K562 (cell line): Measurements from ENCODE around the gene RETN. TPM values are rescaled to one million over a fixed set of nuclear protein-coding genes. Genes with fewer than 3 reads are reported as not detected.

Source experiments
- BCOR ChIP-seq: fragments of 450-650 bp; IDR thresholded peaks from 2 replicates; pipeline ENCODE4 v1.6.1; 2016
- CGGBP1 ChIP-seq: fragments of 250-450 bp; sonication (Bioruptor Pico); IDR thresholded peaks from 2 replicates; pipeline ENCODE4 v1.9.0; 2021; ENCODE audit warnings: mild to moderate bottlenecking
- DMBX1 ChIP-seq: fragments of 250-450 bp; sonication (Bioruptor Pico); IDR thresholded peaks from 2 replicates; pipeline ENCODE4 v1.8.0; 2022; ENCODE audit warnings: inconsistent platforms, mild to moderate bottlenecking, moderate library complexity, borderline replicate concordance
- HMGXB4 ChIP-seq: sonication (generic); formaldehyde crosslinking; IDR thresholded peaks from 2 replicates; pipeline ENCODE4 v1.8.1; 2023; ENCODE audit warnings: mild to moderate bottlenecking, missing genetic modification reagents
- PKNOX1 ChIP-seq: fragments of 450-650 bp; IDR thresholded peaks from 2 replicates; pipeline ENCODE4 v1.6.1; 2016
- POLR2B ChIP-seq: fragments of 450-650 bp; IDR thresholded peaks from 2 replicates; pipeline ENCODE4 v1.6.1; 2018; ENCODE audit warnings: low read depth; ENCODE audit not compliant: partially characterized antibody
- SRSF3 ChIP-seq: fragments of 200-400 bp; formaldehyde crosslinking; IDR thresholded peaks from 2 replicates; pipeline ENCODE4 v1.6.1; 2016; ENCODE audit warnings: mild to moderate bottlenecking, low read length, moderate library complexity; ENCODE audit not compliant: insufficient read depth
- SRSF9 ChIP-seq: fragments of 200-400 bp; formaldehyde crosslinking; IDR thresholded peaks from 2 replicates; pipeline ENCODE4 v1.6.1; 2017; ENCODE audit warnings: low read depth, low read length, borderline replicate concordance
- TRIM28 ChIP-seq: fragments of 450-650 bp; IDR thresholded peaks from 2 replicates; pipeline ENCODE4 v1.6.1; 2017
- TSHZ1 ChIP-seq: fragments of 250-450 bp; sonication (Bioruptor Pico); IDR thresholded peaks from 2 replicates; pipeline ENCODE4 v1.4.0; 2020; ENCODE audit warnings: mild to moderate bottlenecking, moderate library complexity
- U2AF1 ChIP-seq: fragments of 200-400 bp; formaldehyde crosslinking; optimal IDR thresholded peaks from 2 replicates; pipeline ENCODE3; 2017; ENCODE audit warnings: mild to moderate bottlenecking, low read depth, low read length, moderate library complexity
- U2AF2 ChIP-seq: fragments of 200-400 bp; formaldehyde crosslinking; optimal IDR thresholded peaks from 2 replicates; pipeline ENCODE3; 2017; ENCODE audit warnings: low read depth, mild to moderate bottlenecking, low read length
- VEZF1 ChIP-seq: fragments of 200-800 bp; sonication (Bioruptor generic); IDR thresholded peaks from 2 replicates; pipeline ENCODE4 v1.6.1; 2017; ENCODE audit warnings: missing genetic modification characterization, missing compliant biosample characterization
- ZNF280A ChIP-seq: fragments of 450-650 bp; IDR thresholded peaks from 2 replicates; pipeline ENCODE4 v1.6.1; 2018; ENCODE audit warnings: mild to moderate bottlenecking, low read depth; ENCODE audit not compliant: partially characterized antibody
- ZNF445 ChIP-seq: fragments of 250-450 bp; sonication (Bioruptor Pico); IDR thresholded peaks from 2 replicates; pipeline ENCODE4 v1.4.0; 2020; ENCODE audit warnings: low read depth, mild to moderate bottlenecking, moderate library complexity
- ZNF740 ChIP-seq, 3 experiments: fragments of 200-800 bp in 1 of 3; sonication (Bioruptor generic) in 1 of 3; sonication (generic) in 1 of 3; formaldehyde crosslinking in 1 of 3; IDR thresholded peaks; 2 replicates each; pipeline versions ENCODE4 v1.6.1 to v1.8.0; 2016 to 2022; ENCODE audit warnings: mild to moderate bottlenecking in 2 of 3, missing compliant biosample characterization in 2 of 3, missing genetic modification characterization in 2 of 3, missing genetic modification reagents in 1 of 3
- polyA plus RNA-seq, 8 experiments: library from polyadenylated mRNA; depleted of rRNA in 4 of 8; stranded (reverse) in 5 of 8; unstranded in 3 of 8; fragments of >200 nt; fragmentation: Nextera tagmentation in 2 of 8; fragmentation: Illumina TruSeq in 1 of 8; extraction: Ambion mirVana in 2 of 8; extraction: Trizol in 1 of 8; gene quantifications; 2 replicates each; pipeline versions ENCODE4 v1.2.1 to v1.2.3, GENCODE V29; 2011 to 2014; ENCODE audit warnings: inconsistent platforms in 1 of 8, missing spikeins in 1 of 8
- total RNA-seq, 7 experiments: library from RNA; depleted of rRNA in 6 of 7; stranded (reverse); fragments of >200 nt in 6 of 7; fragmentation: Illumina TruSeq in 2 of 7; extraction: Trizol in 2 of 7; gene quantifications; 2 replicates each; pipeline versions ENCODE4 v1.2.1 to v1.2.3, GENCODE V29; 2011 to 2021; ENCODE audit warnings: low replicate concordance in 1 of 7

RETN gene
- total and polyA plus RNA-seq, 9 of the 15 experiments (the other 6 are each of a cell fraction or from before 2014, with no cell fraction given) = not detected

GRCh38 chr19:7636691-7637373 lies 32.0 kb upstream of the RETN start, which contains the start of gene STXBP2 (continued):
- peak; percentile 61 for TF ChIP-seq VEZF1 (CRISPR knock-in tag)
- TF ChIP-seq DMBX1 = 0 out of 2 replicates have a peak, but pooled peaks have one; percentile 42
- TF ChIP-seq BCOR = no peak
- TF ChIP-seq ZNF280A = no peak
- no peak for TF ChIP-seq TRIM28
- TF ChIP-seq HMGXB4 (CRISPR knock-in tag) = no peak
- no peak for TF ChIP-seq TSHZ1
- no peak for TF ChIP-seq PKNOX1
- no peak for TF ChIP-seq SRSF3
- TF ChIP-seq U2AF2 = no peak
- peak; percentile 39 for TF ChIP-seq POLR2B
- no peak for TF ChIP-seq ZNF740 (CRISPR knock-in tag; IDR thresholded peaks at IDR 0.05)
- TF ChIP-seq ZNF740 (tag; IDR thresholded peaks at IDR 0.05) = no peak
- TF ChIP-seq CGGBP1 (CRISPR knock-in tag) = no peak
- no peak for TF ChIP-seq SRSF9
- no peak for TF ChIP-seq U2AF1
- no peak for TF ChIP-seq ZNF445 (CRISPR knock-in tag)
